K562 treated with DMSO at 1 percent for 12 hours (cell line): Measurements from ENCODE around the gene BTAF1. TPM values are rescaled to one million over a fixed set of nuclear protein-coding genes. Genes with fewer than 3 reads are reported as not detected.

ENCODE experiments used
- total RNA-seq: library from RNA; unstranded; fragments of 300-600 nt; gene quantifications from 2 replicates; pipeline ENCODE4 v1.2.3, GENCODE V29; 2022; ENCODE audit not compliant: insufficient read depth

The BTAF1 gene
- total RNA-seq: 4.9 and 46.0 TPM in 2 replicates

GRCh38 chr10:91923371-91924211 is at the start of gene BTAF1:
TSS of gene BTAF1 (plus strand) at chr10:91923770. CDS start at chr10:91924077, 307 bp downstream.

GRCh38 chr10:91909117-91909677 is 14.4 kb upstream of the BTAF1 start, which contains the start of gene FGFBP3:
TSS of gene FGFBP3 (minus strand) at chr10:91909486. CDS start at chr10:91908969, 517 bp downstream.

Other genes with a start within 250 kb of the BTAF1 start
- gene TNKS2, start 125.3 kb upstream of the BTAF1 start, total RNA-seq: 4.6 and 18.0 TPM in 2 replicates
- 1.0 and 2.5 TPM in 2 replicates for gene FGFBP3, start 14.3 kb upstream of the BTAF1 start, total RNA-seq